Measurements from ENCODE around the gene GORAB. TPM values are rescaled to one million over a fixed set of nuclear protein-coding genes. Genes with fewer than 3 reads are reported as not detected.

The GORAB gene
- total RNA-seq, 1 experiment from 2014 or later = 13.1 TPM

- H2AFZ ChIP-seq (ENCODE audit: low read length) = no peak overlapping the region
- H3K27me3 ChIP-seq (ENCODE audit: low read length) = no peaks in the 10 kb centered on the region
- no peaks in the 10 kb centered on the region for H3K4me1 ChIP-seq (ENCODE audit: low read length)
- H3K27ac ChIP-seq (ENCODE audit: low read length) = no peak overlapping the region
- no peaks in the 10 kb centered on the region for H3K9me2 ChIP-seq (replicated peaks; ENCODE audit: insufficient read depth, low read length)
- H3K36me3 ChIP-seq (ENCODE audit: insufficient read depth, low read length) = no peaks in the 10 kb centered on the region
- H3K9ac ChIP-seq (ENCODE audit: low read length) = no peak overlapping the region
- no peaks in the 10 kb centered on the region for H3K79me2 ChIP-seq (ENCODE audit: low read length)
- H3K4me2 ChIP-seq (ENCODE audit: low read depth, low read length, poor library complexity, severe bottlenecking) = no peak overlapping the region
- H3K4me3 ChIP-seq (ENCODE audit: low read length) = no peak overlapping the region
- H3K9me3 ChIP-seq (ENCODE audit: low read length) = no peaks in the 10 kb centered on the region
- no peaks in the 10 kb centered on the region for H4K20me1 ChIP-seq (ENCODE audit: insufficient read depth, low read depth, low read length)
- no peak for DNase-seq
Measured at GRCh38 chr1:170587253-170587593, 55.3 kb downstream of the GORAB start.

GRCh38 chr1:170590921-170591705 is 59.1 kb downstream of the GORAB start:
- no peaks in the 10 kb centered on the region for H3K9me3 ChIP-seq (ENCODE audit: low read length)
- H3K4me3 ChIP-seq (ENCODE audit: low read length) = no peak overlapping the region
- no peaks in the 10 kb centered on the region for H3K27me3 ChIP-seq (ENCODE audit: low read length)
- H3K79me2 ChIP-seq (ENCODE audit: low read length) = no peaks in the 10 kb centered on the region
- H3K9ac ChIP-seq (ENCODE audit: low read length) = no peak overlapping the region
- H3K36me3 ChIP-seq (ENCODE audit: insufficient read depth, low read length) = no peaks in the 10 kb centered on the region
- no peak overlapping the region for H3K4me2 ChIP-seq (ENCODE audit: low read depth, low read length, poor library complexity, severe bottlenecking)
- H4K20me1 ChIP-seq (ENCODE audit: insufficient read depth, low read depth, low read length) = no peaks in the 10 kb centered on the region
- no peak overlapping the region for H3K27ac ChIP-seq (ENCODE audit: low read length)
- no peaks in the 10 kb centered on the region for H3K4me1 ChIP-seq (ENCODE audit: low read length)
- H2AFZ ChIP-seq (ENCODE audit: low read length) = no peak overlapping the region
- no peak for DNase-seq
- no peaks in the 10 kb centered on the region for H3K9me2 ChIP-seq (replicated peaks; ENCODE audit: insufficient read depth, low read length)

DNA sequence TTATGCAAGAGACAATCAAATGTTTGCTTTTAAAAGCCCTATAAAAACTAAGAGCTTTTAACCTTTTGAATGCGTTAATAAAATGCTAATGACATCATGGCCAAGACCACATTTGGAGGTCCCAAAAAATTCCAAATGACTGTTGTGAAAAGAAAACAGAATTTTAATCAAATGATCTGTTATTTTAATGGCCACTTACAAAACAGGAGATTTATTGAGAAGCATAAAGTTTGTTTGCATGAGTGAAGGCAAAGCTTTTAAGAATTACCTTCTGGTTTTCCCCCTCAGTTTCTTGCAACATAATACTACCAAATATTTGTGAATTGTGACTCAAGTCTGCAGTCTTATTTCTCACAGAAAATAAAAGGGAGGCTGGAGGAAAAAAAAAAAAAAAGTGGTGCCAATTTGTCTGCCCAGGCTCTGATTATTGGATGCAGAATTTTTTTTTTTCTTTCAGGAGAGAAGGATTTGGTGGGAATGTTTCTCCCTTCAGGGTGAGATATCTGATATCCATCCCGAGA is 60.7 kb downstream of the GORAB start:
- no peaks in the 10 kb centered on the region for H3K27me3 ChIP-seq (ENCODE audit: low read length)
- H3K79me2 ChIP-seq (ENCODE audit: low read length) = no peaks in the 10 kb centered on the region
- H3K36me3 ChIP-seq (ENCODE audit: insufficient read depth, low read length) = no peaks in the 10 kb centered on the region
- H3K4me3 ChIP-seq (ENCODE audit: low read length) = no peak overlapping the region
- H3K9ac ChIP-seq (ENCODE audit: low read length) = no peak overlapping the region
- H3K9me2 ChIP-seq (replicated peaks; ENCODE audit: insufficient read depth, low read length) = no peaks in the 10 kb centered on the region
- no peak overlapping the region for H3K27ac ChIP-seq (ENCODE audit: low read length)
- H3K4me1 ChIP-seq (ENCODE audit: low read length) = no peaks in the 10 kb centered on the region
- no peak overlapping the region for H2AFZ ChIP-seq (ENCODE audit: low read length)
- no peak for DNase-seq
- no peaks in the 10 kb centered on the region for H4K20me1 ChIP-seq (ENCODE audit: insufficient read depth, low read depth, low read length)
- no peak overlapping the region for H3K4me2 ChIP-seq (ENCODE audit: low read depth, low read length, poor library complexity, severe bottlenecking)
- no peaks in the 10 kb centered on the region for H3K9me3 ChIP-seq (ENCODE audit: low read length)

DNA sequence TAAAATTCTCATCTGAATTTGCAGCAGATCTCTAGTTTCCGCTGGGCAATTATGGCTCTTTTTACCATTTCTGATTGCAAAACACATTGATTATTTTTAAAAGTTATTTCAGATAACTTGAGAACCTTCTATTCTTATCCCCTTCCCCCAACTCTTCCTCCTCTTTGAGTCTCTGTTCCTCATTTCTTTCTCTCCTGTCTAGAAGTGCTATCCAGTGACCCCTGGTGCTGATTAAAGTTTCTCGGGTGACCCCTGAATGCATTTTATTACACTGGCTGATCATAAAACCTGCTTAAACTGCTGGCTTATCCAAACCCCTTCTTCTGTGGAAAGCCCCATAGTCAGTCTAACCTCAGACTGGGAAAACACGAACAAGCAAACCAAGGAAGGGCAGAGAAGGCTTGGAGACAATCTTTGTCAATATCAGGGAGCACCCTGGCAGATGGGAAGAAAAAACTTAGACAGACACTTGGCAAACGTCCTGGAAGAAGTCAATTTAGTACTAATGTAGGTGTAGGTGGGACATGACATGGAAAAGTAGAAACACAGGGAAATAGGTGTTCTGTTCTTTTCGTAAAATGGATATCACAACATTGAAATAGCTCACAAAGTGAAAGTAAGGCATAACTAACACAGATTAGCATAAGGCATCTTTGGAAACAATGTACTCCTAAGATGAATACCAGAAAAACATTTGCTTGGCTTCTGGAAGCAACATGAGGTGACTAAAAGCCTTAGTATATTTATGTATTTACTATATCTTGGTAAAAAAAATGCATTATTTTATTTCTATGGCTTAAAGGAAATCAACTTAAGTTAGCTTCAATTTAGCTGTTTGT is 61.4 kb downstream of the GORAB start:
- H3K27me3 ChIP-seq (ENCODE audit: low read length) = no peaks in the 10 kb centered on the region
- no peaks in the 10 kb centered on the region for H3K4me1 ChIP-seq (ENCODE audit: low read length)
- no peaks in the 10 kb centered on the region for H3K36me3 ChIP-seq (ENCODE audit: insufficient read depth, low read length)
- no peak overlapping the region for H2AFZ ChIP-seq (ENCODE audit: low read length)
- H3K4me3 ChIP-seq (ENCODE audit: low read length) = no peak overlapping the region
- H3K9ac ChIP-seq (ENCODE audit: low read length) = no peak overlapping the region
- H3K9me3 ChIP-seq (ENCODE audit: low read length) = no peaks in the 10 kb centered on the region
- no peaks in the 10 kb centered on the region for H4K20me1 ChIP-seq (ENCODE audit: insufficient read depth, low read depth, low read length)
- no peak for DNase-seq
- no peaks in the 10 kb centered on the region for H3K9me2 ChIP-seq (replicated peaks; ENCODE audit: insufficient read depth, low read length)
- H3K4me2 ChIP-seq (ENCODE audit: low read depth, low read length, poor library complexity, severe bottlenecking) = no peak overlapping the region
- H3K27ac ChIP-seq (ENCODE audit: low read length) = no peak overlapping the region
- H3K79me2 ChIP-seq (ENCODE audit: low read length) = no peaks in the 10 kb centered on the region

- no peaks in the 10 kb centered on the region for H4K20me1 ChIP-seq (ENCODE audit: insufficient read depth, low read depth, low read length)
- no peak for DNase-seq
- no peak overlapping the region for H3K27ac ChIP-seq (ENCODE audit: low read length)
- H3K36me3 ChIP-seq (ENCODE audit: insufficient read depth, low read length) = no peaks in the 10 kb centered on the region
- H3K4me1 ChIP-seq (ENCODE audit: low read length) = no peaks in the 10 kb centered on the region
- H3K9ac ChIP-seq (ENCODE audit: low read length) = no peak overlapping the region
- no peaks in the 10 kb centered on the region for H3K9me3 ChIP-seq (ENCODE audit: low read length)
- H3K4me2 ChIP-seq (ENCODE audit: low read depth, low read length, poor library complexity, severe bottlenecking) = no peak overlapping the region
- H3K9me2 ChIP-seq (replicated peaks; ENCODE audit: insufficient read depth, low read length) = no peaks in the 10 kb centered on the region
- H2AFZ ChIP-seq (ENCODE audit: low read length) = no peak overlapping the region
- no peak overlapping the region for H3K4me3 ChIP-seq (ENCODE audit: low read length)
- no peaks in the 10 kb centered on the region for H3K27me3 ChIP-seq (ENCODE audit: low read length)
- no peaks in the 10 kb centered on the region for H3K79me2 ChIP-seq (ENCODE audit: low read length)
Measured at GRCh38 chr1:170594066-170594626, 62.2 kb downstream of the GORAB start.

- Histone ChIP-seq H3K9me2 (replicated peaks; ENCODE audit: insufficient read depth, low read length) (no peaks in the 10 kb centered on the region), H3K4me2 (ENCODE audit: low read depth, low read length, poor library complexity, severe bottlenecking) (no peak overlapping the region), H3K9me3 (ENCODE audit: low read length) (no peaks in the 10 kb centered on the region), H2AFZ (ENCODE audit: low read length) (no peak overlapping the region), H3K4me3 (ENCODE audit: low read length) (no peak overlapping the region), H3K79me2 (ENCODE audit: low read length) (no peaks in the 10 kb centered on the region), H3K36me3 (ENCODE audit: insufficient read depth, low read length) (no peaks in the 10 kb centered on the region), H3K9ac (ENCODE audit: low read length) (no peak overlapping the region), H4K20me1 (ENCODE audit: insufficient read depth, low read depth, low read length) (no peaks in the 10 kb centered on the region), H3K4me1 (ENCODE audit: low read length) (no peaks in the 10 kb centered on the region), H3K27me3 (ENCODE audit: low read length) (no peaks in the 10 kb centered on the region), H3K27ac (ENCODE audit: low read length) (no peak overlapping the region)
- no peak for DNase-seq
Measured at GRCh38 chr1:170596701-170597100, 64.7 kb downstream of the GORAB start.

GRCh38 chr1:170598618-170599017 is 66.7 kb downstream of the GORAB start:
- H3K9me2 ChIP-seq (replicated peaks; ENCODE audit: insufficient read depth, low read length) = no peaks in the 10 kb centered on the region
- no peaks in the 10 kb centered on the region for H3K79me2 ChIP-seq (ENCODE audit: low read length)
- H2AFZ ChIP-seq (ENCODE audit: low read length) = no peak overlapping the region
- H3K27me3 ChIP-seq (ENCODE audit: low read length) = no peaks in the 10 kb centered on the region
- H4K20me1 ChIP-seq (ENCODE audit: insufficient read depth, low read depth, low read length) = no peaks in the 10 kb centered on the region
- no peak overlapping the region for H3K9ac ChIP-seq (ENCODE audit: low read length)
- H3K4me2 ChIP-seq (ENCODE audit: low read depth, low read length, poor library complexity, severe bottlenecking) = no peak overlapping the region
- no peak for DNase-seq
- no peaks in the 10 kb centered on the region for H3K9me3 ChIP-seq (ENCODE audit: low read length)
- H3K4me1 ChIP-seq (ENCODE audit: low read length) = no peaks in the 10 kb centered on the region
- H3K4me3 ChIP-seq (ENCODE audit: low read length) = no peak overlapping the region
- no peaks in the 10 kb centered on the region for H3K36me3 ChIP-seq (ENCODE audit: insufficient read depth, low read length)
- no peak overlapping the region for H3K27ac ChIP-seq (ENCODE audit: low read length)

- Histone ChIP-seq H3K27ac (ENCODE audit: low read length) (no peak overlapping the region), H3K9ac (ENCODE audit: low read length) (no peak overlapping the region), H3K4me2 (ENCODE audit: low read depth, low read length, poor library complexity, severe bottlenecking) (no peak overlapping the region), H3K4me1 (ENCODE audit: low read length) (no peaks in the 10 kb centered on the region), H3K9me3 (ENCODE audit: low read length) (no peaks in the 10 kb centered on the region), H2AFZ (ENCODE audit: low read length) (no peak overlapping the region), H3K9me2 (replicated peaks; ENCODE audit: insufficient read depth, low read length) (no peaks in the 10 kb centered on the region), H3K4me3 (ENCODE audit: low read length) (no peak overlapping the region), H3K27me3 (ENCODE audit: low read length) (no peaks in the 10 kb centered on the region), H3K36me3 (ENCODE audit: insufficient read depth, low read length) (no peaks in the 10 kb centered on the region), H4K20me1 (ENCODE audit: insufficient read depth, low read depth, low read length) (no peaks in the 10 kb centered on the region), H3K79me2 (ENCODE audit: low read length) (no peaks in the 10 kb centered on the region)
- no peak for DNase-seq
Measured at GRCh38 chr1:170599033-170599432, 67.1 kb downstream of the GORAB start.

All from Karpas-422 (cell line).